Uterus (tissue), 2 donors: Measurements from ENCODE around the gene MAP2K6.

Experiments used
- CTCF ChIP-seq, 4 experiments: fragments of 200-600 bp in 2 of 4; fragments of 450-650 bp in 2 of 4; sonication (generic) in 2 of 4; IDR thresholded peaks; one replicate each; pipeline ENCODE4 v1.5.1; 2016 to 2019; ENCODE audit warnings: antibody characterized with exemption in 4 of 4, mild to moderate bottlenecking in 2 of 4, moderate library complexity in 1 of 4
- POLR2A ChIP-seq, 2 donors: fragments of 450-650 bp; IDR thresholded peaks; one replicate each; pipeline ENCODE4 v1.6.1; 2016; ENCODE audit warnings: antibody characterized with exemption in 2 of 2, mild to moderate bottlenecking in 1 of 2, moderate library complexity in 1 of 2

- TF ChIP-seq CTCF (IDR thresholded peaks at IDR 0.05), result no peak
- TF ChIP-seq POLR2A (IDR thresholded peaks at IDR 0.05), result no peak
These were observed 86.5 kb downstream of the MAP2K6 start for GRCh38 chr17:69500911-69501429.
